Liver (tissue), 9 donors: ENCODE results near the gene MOB3C. TPM values are rescaled to one million over a fixed set of nuclear protein-coding genes. Genes with fewer than 3 reads are reported as not detected.

Source experiments
- DNase-seq: peaks from one replicate; pipeline ENCODE4 v3.0.0-alpha.2; 2017; ENCODE audit warnings: low spot score
- H3K27ac ChIP-seq, 2 donors: one replicate each; pipeline ENCODE4 v1.7.0; 2013; ENCODE audit warnings: inconsistent platforms in 2 of 2, low read length in 2 of 2, control low read depth in 1 of 2, low read depth in 1 of 2, mild to moderate bottlenecking in 1 of 2
- H3K27me3 ChIP-seq, 4 donors: one replicate each; pipeline versions ENCODE4 v1.6.1 to v1.7.0; 2013; ENCODE audit warnings: low read length in 3 of 4, inconsistent platforms in 1 of 4, mild to moderate bottlenecking in 1 of 4, moderate library complexity in 1 of 4; ENCODE audit not compliant: control insufficient read depth in 4 of 4, insufficient read depth in 4 of 4
- H3K36me3 ChIP-seq, 4 donors: one replicate each; pipeline versions ENCODE4 v1.6.1 to v1.7.0; 2013; ENCODE audit warnings: low read length in 3 of 4, mild to moderate bottlenecking in 3 of 4, low read depth in 1 of 4, moderate library complexity in 1 of 4; ENCODE audit not compliant: control insufficient read depth in 4 of 4, insufficient read depth in 3 of 4
- H3K4me1 ChIP-seq, 4 donors: one replicate each; pipeline versions ENCODE4 v1.6.1 to v1.7.0; 2013; ENCODE audit warnings: low read length in 3 of 4, mild to moderate bottlenecking in 3 of 4, moderate library complexity in 1 of 4; ENCODE audit not compliant: control insufficient read depth in 4 of 4, insufficient read depth in 4 of 4
- H3K4me3 ChIP-seq, 3 donors: one replicate each; pipeline versions ENCODE4 v1.6.1 to v1.7.0; 2013; ENCODE audit warnings: low read length in 3 of 3, control low read depth in 1 of 3, low read depth in 1 of 3, mild to moderate bottlenecking in 1 of 3
- H3K9ac ChIP-seq, 2 donors: one replicate each; pipeline ENCODE4 v1.7.0; 2013; ENCODE audit warnings: low read length in 2 of 2, mild to moderate bottlenecking in 2 of 2, moderate library complexity in 2 of 2, control low read depth in 1 of 2, low read depth in 1 of 2
- H3K9me3 ChIP-seq, 4 donors: one replicate each; pipeline versions ENCODE4 v1.6.1 to v1.7.0; 2013; ENCODE audit warnings: low read length in 3 of 4; ENCODE audit not compliant: control insufficient read depth in 4 of 4
- CTCF ChIP-seq: fragments of 150-350 bp; IDR thresholded peaks from 2 replicates; pipeline ENCODE4 v1.5.1; 2017; ENCODE audit warnings: improper control_type of control experiment, low read depth, low read length; ENCODE audit not compliant: missing input control
- EGR1 ChIP-seq, 2 donors: IDR thresholded peaks; 2 replicates each; pipeline ENCODE4 v1.6.1; 2016 to 2018; ENCODE audit warnings: antibody characterized with exemption in 2 of 2, low read depth in 2 of 2
- FOXA1 ChIP-seq: IDR thresholded peaks from 2 replicates; pipeline ENCODE4 v1.6.1; 2016; ENCODE audit warnings: antibody characterized with exemption
- FOXA2 ChIP-seq: IDR thresholded peaks from 2 replicates; pipeline ENCODE4 v1.6.1; 2016; ENCODE audit warnings: antibody characterized with exemption
- GABPA ChIP-seq, 2 donors: IDR thresholded peaks in 1 of 2; conservative IDR thresholded peaks in 1 of 2; 2 replicates each; pipeline ENCODE4 v1.6.1; 2016; ENCODE audit warnings: antibody characterized with exemption in 2 of 2, mild to moderate bottlenecking in 1 of 2, moderate library complexity in 1 of 2
- HNF4A ChIP-seq, 2 donors: conservative IDR thresholded peaks; 2 replicates each; pipeline ENCODE4 v1.6.1; 2016; ENCODE audit warnings: antibody characterized with exemption in 2 of 2, mild to moderate bottlenecking in 2 of 2
- HNF4G ChIP-seq: IDR thresholded peaks from 2 replicates; pipeline ENCODE4 v1.6.1; 2016; ENCODE audit warnings: antibody characterized with exemption
- JUND ChIP-seq, 2 donors: IDR thresholded peaks; 2 replicates each; pipeline ENCODE4 v1.6.1; 2016; ENCODE audit warnings: antibody characterized with exemption in 2 of 2
- MAX ChIP-seq: IDR thresholded peaks from 2 replicates; pipeline ENCODE4 v1.6.1; 2016; ENCODE audit warnings: antibody characterized with exemption
- NR2F2 ChIP-seq: IDR thresholded peaks from 2 replicates; pipeline ENCODE4 v1.6.1; 2016; ENCODE audit warnings: antibody characterized with exemption
- RAD21 ChIP-seq, 2 donors: IDR thresholded peaks; 2 replicates each; pipeline ENCODE4 v1.6.1; 2016; ENCODE audit warnings: antibody characterized with exemption in 2 of 2, mild to moderate bottlenecking in 2 of 2
- RXRA ChIP-seq, 2 donors: IDR thresholded peaks; 2 replicates each; pipeline ENCODE4 v1.6.1; 2017 to 2018; ENCODE audit warnings: antibody characterized with exemption in 2 of 2, mild to moderate bottlenecking in 1 of 2
- SP1 ChIP-seq: IDR thresholded peaks from 2 replicates; pipeline ENCODE4 v1.6.1; 2018; ENCODE audit warnings: antibody characterized with exemption, mild to moderate bottlenecking
- TAF1 ChIP-seq: conservative IDR thresholded peaks from 2 replicates; pipeline ENCODE4 v1.6.1; 2016; ENCODE audit warnings: antibody characterized with exemption, mild to moderate bottlenecking
- YY1 ChIP-seq: IDR thresholded peaks from 2 replicates; pipeline ENCODE4 v1.6.1; 2016; ENCODE audit warnings: antibody characterized with exemption, mild to moderate bottlenecking
- WGBS: extraction: QIAGEN DNeasy Blood & Tissue Kit; methylation state at CpG from one replicate; pipeline ENCODE4 v1.1.7; 2013; 5-methylcytosine and 5-hydroxymethylcytosine counted together
- polyA plus RNA-seq, 2 donors: library from polyadenylated mRNA; stranded (reverse) in 1 of 2; unstranded in 1 of 2; fragments of 200-250 nt in 1 of 2; fragments of >200 nt in 1 of 2; fragmentation: Nextera tagmentation in 1 of 2; extraction: Ambion mirVana in 1 of 2; gene quantifications; one replicate each; pipeline versions ENCODE4 v1.2.1 to v1.2.3, GENCODE V29; 2013 to 2015
- total RNA-seq, 2 donors: library from RNA; depleted of rRNA; stranded (reverse); fragments of >200 nt; gene quantifications; one replicate each; pipeline ENCODE4 v1.2.3, GENCODE V29; 2014
- TF ChIP-seq, protein P1 (sequence below): IDR thresholded peaks from 2 replicates; pipeline ENCODE4 v1.6.1; 2016; ENCODE audit warnings: antibody characterized with exemption
- TF ChIP-seq, protein P2 (sequence below): IDR thresholded peaks from 2 replicates; pipeline ENCODE4 v1.6.1; 2016; ENCODE audit warnings: antibody characterized with exemption
- TF ChIP-seq, protein P3 (sequence below): IDR thresholded peaks from 2 replicates; pipeline ENCODE4 v1.6.1; 2016; ENCODE audit warnings: antibody characterized with exemption, mild to moderate bottlenecking
- donor health status: healthy.
- donor health status: healthy.
- donor health status: healthy.
- donor health status: healthy.
- donor health status: healthy.

The MOB3C gene
- total and polyA plus RNA-seq, 4 donors: 2.3 to 7.9 (median 5.4) TPM

DNA sequence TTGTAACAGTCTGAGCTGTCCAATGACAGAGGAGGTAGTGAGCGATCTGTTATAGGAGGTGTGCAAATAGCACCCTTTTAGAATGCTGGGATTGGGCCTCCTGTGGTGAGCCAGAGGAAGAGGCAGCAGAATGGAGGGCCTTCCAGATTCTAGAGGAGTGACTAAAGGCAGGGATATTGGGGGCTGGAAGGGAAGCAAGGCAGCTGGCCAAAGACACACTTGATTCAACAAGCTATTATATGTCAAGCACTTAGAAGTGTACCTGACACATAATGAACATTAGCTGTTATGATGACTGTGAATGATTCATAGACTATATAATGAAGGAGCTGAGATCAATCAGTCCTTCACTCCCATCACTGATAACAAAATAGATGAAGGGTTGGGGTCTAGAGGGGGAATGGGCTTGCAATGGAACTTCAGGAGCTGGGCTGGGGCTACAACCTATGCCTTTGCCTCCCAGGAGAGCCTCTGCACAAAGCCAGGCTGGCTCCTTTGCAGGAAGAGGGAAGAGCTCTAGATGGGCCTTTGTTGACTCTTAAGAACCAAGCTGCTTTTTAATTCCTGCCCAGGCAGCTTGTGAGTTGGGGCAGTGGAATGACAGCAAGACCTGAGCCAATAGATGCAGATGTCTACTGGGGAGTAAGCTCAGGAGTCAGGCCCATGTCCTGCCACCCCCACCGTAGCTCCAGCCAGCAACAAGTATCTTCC lies 10.2 kb downstream of the MOB3C start:
- DNase-seq: no peak
- Histone ChIP-seq H3K27ac (no peak overlapping the region), H3K9me3 (no peaks in the 10 kb centered on the region), H3K4me1 (peaks cover 0 to 16% (median 10%) of the 10 kb centered on the region in 4 donors), H3K36me3 (peaks cover 4 to 26% (median 19%) of the 10 kb centered on the region in 4 donors), H3K27me3 (no peaks in the 10 kb centered on the region), H3K9ac (no peak overlapping the region), H3K4me3 (no peak overlapping the region)
- TF ChIP-seq NR2F2 (no peak), YY1 (no peak), FOXA2 (no peak), GABPA (IDR thresholded peaks at IDR 0.05 in 1 of 2, conservative IDR thresholded peaks at IDR 0.05 in 1 of 2) (no peak), HNF4G (no peak), SP1 (no peak), CTCF (no peak), TAF1 (no peak), HNF4A (conservative IDR thresholded peaks at IDR 0.05) (no peak), RXRA (IDR thresholded peaks at IDR 0.05) (no peak), EGR1 (IDR thresholded peaks at IDR 0.05; ENCODE audit: low read depth in 2 of 2) (no peak), FOXA1 (no peak), MAX (no peak), RAD21 (IDR thresholded peaks at IDR 0.05) (no peak), JUND (IDR thresholded peaks at IDR 0.05) (no peak)
- TF ChIP-seq, protein P1, sequence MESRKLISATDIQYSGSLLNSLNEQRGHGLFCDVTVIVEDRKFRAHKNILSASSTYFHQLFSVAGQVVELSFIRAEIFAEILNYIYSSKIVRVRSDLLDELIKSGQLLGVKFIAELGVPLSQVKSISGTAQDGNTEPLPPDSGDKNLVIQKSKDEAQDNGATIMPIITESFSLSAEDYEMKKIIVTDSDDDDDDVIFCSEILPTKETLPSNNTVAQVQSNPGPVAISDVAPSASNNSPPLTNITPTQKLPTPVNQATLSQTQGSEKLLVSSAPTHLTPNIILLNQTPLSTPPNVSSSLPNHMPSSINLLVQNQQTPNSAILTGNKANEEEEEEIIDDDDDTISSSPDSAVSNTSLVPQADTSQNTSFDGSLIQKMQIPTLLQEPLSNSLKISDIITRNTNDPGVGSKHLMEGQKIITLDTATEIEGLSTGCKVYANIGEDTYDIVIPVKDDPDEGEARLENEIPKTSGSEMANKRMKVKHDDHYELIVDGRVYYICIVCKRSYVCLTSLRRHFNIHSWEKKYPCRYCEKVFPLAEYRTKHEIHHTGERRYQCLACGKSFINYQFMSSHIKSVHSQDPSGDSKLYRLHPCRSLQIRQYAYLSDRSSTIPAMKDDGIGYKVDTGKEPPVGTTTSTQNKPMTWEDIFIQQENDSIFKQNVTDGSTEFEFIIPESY: no peak
- TF ChIP-seq, protein P2, sequence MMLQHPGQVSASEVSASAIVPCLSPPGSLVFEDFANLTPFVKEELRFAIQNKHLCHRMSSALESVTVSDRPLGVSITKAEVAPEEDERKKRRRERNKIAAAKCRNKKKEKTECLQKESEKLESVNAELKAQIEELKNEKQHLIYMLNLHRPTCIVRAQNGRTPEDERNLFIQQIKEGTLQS: no peak
- TF ChIP-seq, protein P3, sequence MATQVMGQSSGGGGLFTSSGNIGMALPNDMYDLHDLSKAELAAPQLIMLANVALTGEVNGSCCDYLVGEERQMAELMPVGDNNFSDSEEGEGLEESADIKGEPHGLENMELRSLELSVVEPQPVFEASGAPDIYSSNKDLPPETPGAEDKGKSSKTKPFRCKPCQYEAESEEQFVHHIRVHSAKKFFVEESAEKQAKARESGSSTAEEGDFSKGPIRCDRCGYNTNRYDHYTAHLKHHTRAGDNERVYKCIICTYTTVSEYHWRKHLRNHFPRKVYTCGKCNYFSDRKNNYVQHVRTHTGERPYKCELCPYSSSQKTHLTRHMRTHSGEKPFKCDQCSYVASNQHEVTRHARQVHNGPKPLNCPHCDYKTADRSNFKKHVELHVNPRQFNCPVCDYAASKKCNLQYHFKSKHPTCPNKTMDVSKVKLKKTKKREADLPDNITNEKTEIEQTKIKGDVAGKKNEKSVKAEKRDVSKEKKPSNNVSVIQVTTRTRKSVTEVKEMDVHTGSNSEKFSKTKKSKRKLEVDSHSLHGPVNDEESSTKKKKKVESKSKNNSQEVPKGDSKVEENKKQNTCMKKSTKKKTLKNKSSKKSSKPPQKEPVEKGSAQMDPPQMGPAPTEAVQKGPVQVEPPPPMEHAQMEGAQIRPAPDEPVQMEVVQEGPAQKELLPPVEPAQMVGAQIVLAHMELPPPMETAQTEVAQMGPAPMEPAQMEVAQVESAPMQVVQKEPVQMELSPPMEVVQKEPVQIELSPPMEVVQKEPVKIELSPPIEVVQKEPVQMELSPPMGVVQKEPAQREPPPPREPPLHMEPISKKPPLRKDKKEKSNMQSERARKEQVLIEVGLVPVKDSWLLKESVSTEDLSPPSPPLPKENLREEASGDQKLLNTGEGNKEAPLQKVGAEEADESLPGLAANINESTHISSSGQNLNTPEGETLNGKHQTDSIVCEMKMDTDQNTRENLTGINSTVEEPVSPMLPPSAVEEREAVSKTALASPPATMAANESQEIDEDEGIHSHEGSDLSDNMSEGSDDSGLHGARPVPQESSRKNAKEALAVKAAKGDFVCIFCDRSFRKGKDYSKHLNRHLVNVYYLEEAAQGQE: no peak
- over 99% methylated on average over 2 of the region's 2 CpGs for WGBS
